Activated naive CD4-positive, alpha-beta T cell treated with anti-CD3 and anti-CD28 coated beads, Interleukin-2, amount 50 U/mL, for 72 hours (primary cell): ENCODE data around the gene MRGPRX2. TPM values are rescaled to one million over a fixed set of nuclear protein-coding genes. Genes with fewer than 3 reads are reported as not detected.
A peak's percentile ranks its signal among the peaks of the same experiment; 100 is the strongest.

Experiments
- ATAC-seq, 2 donors: fragments of 150-1000 bp; cut with Tn5 transposase; 2 replicates each; pipeline ENCODE4 v1.10.0; 2021; ENCODE audit warnings: mild to moderate bottlenecking in 2 of 2, moderate library complexity in 2 of 2
- DNase-seq, 2 donors: peaks; one replicate each; pipeline ENCODE4 v3.0.0; 2021 to 2022; ENCODE audit warnings: low spot score in 2 of 2
- H3K27ac Mint-ChIP-seq, 2 donors: one replicate each; pipeline ENCODE4 v1.8.0; 2022; ENCODE audit warnings: mild to moderate bottlenecking in 2 of 2, mixed read lengths in 2 of 2
- H3K36me3 Mint-ChIP-seq, 2 donors: one replicate each; pipeline ENCODE4 v1.8.0; 2022; ENCODE audit warnings: mixed read lengths in 2 of 2
- H3K9me3 Mint-ChIP-seq, 2 donors: one replicate each; pipeline ENCODE4 v1.8.0; 2022; ENCODE audit warnings: mixed read lengths in 2 of 2
- total RNA-seq, 2 donors: library from RNA; stranded (reverse); gene quantifications; one replicate each; pipeline ENCODE4 v1.2.3, GENCODE V29; 2022

Gene MRGPRX2
- total RNA-seq, 2 donors from 2014 or later: 0.86 TPM; not detected in 1

DNA sequence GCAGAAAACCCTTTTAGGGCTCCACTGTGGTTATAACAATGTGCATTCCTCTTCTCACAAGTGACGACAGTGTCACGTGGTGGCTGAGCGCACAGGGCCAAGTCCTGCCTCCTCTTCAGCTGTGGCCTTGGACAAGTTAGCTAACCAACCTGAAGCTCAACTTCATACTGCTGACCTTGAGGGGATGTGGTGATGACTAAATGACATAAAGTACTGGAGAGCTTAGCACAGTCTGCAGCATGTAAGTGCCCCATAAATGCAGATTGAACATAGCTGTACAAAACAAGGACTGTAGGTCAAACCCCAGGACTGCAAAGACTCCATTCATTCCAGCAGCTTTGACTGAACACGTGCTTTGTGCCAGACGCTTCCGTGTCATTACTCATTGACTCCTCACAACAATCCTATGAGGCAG lies 20.1 kb upstream of the MRGPRX2 start:
- Mint-ChIP-seq H3K27ac (no peak overlapping the region), H3K36me3 (no peaks in the 10 kb centered on the region), H3K9me3 (no peaks in the 10 kb centered on the region)
- no peak for ATAC-seq
- DNase-seq: no peak

DNA sequence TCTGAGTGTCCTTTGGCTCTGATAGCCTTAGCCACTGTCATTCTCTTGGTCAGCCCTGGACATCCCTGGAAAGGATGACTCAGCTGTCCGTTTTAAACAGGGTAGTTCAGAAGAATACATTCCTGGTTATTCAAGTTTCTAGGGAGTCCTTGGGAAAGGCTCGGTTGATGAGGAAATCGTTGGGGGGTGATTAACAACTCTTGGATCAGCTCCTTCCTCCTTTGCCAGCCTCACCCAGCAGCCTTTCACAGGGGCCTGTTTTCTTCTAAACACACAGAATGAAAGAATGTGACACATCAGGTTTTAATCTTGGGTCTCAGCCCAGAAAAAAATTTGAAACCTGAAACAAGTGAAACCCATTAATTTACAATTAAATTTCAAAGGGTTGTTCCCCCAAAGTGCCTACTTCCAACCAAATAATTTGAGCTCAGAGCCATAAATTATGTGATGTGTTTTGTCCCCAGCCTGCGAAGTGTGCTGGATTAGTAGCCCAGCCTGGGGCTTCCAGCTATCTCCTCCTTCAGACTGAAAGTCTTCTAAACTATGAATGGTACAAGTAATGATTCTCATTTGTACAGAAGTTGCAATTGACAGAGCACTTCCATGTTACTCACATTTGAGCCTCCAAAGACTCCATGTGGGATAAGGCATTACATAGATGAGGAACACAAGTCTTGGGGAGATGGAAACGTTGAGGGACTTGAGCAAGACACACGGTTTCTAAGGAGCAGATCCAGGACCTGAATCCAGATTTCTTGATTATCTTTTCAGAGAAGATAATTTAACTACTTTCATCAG lies 19.3 kb upstream of the MRGPRX2 start:
- no peak overlapping the region for H3K27ac Mint-ChIP-seq
- DNase-seq: no peak
- no peak for ATAC-seq
- no peaks in the 10 kb centered on the region for H3K36me3 Mint-ChIP-seq
- no peaks in the 10 kb centered on the region for H3K9me3 Mint-ChIP-seq

DNA sequence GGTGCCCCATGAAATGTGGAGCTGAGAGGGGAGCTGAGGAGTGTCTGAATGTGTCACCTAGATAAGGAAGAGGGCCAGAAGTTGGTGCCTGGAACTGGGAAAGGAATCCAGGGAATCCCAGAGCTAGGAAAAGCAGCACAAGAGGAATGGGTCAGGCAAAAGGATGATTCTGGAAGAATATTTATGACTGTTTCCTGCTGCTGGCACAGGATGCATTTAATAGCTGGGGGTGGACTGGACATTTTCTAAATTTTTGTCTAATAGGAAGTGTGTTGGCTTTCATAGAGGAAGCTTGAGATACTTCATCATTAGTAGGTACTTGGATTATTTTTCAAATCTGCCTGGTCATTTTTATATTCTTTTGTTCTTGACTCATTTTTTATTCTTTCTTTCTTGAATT lies 17.4 kb upstream of the MRGPRX2 start:
- no peak overlapping the region for H3K27ac Mint-ChIP-seq
- H3K9me3 Mint-ChIP-seq: no peaks in the 10 kb centered on the region
- no peak for DNase-seq
- no peak for ATAC-seq
- H3K36me3 Mint-ChIP-seq: no peaks in the 10 kb centered on the region

DNA sequence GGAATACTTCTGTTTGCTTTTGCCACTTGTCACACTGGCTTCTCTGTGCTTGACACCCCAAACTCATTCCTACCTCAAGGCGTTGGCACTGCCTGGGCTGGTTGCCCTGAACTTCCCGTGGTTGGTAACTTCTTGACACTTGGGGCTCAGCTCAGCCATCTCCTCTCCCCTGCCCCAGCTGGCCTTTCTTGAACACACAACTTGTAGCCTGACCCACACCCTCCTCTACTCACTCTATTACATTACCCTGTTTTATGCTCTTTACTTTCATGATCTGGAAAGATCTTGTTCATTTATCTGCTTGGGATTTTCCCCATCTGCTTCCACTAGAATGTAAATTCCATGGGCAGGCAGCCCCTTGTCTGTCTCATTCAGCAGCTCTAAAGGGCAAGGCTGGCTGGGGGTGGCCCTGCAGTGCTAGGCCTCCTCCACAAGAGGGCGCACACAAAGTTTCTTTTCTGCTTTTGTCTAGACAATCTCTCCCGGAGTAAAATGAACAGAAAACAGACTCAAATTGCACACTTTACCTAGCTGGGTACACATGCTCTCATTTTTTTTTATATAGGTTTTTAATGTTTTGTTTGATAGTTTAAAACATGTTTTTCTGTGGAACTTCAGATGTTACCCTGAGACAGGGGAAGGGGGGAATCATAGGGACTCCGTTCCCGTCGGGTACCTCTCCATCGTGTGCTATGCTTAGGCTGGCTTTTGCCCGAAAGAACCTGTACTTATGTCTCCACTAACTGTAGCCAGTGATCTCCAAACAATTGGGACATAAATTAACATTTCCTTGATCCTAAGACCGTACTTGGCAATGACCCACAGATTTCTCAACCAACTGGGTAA lies 16.4 kb upstream of the MRGPRX2 start:
- ATAC-seq (peak; percentile 75 to 88), DNase-seq (peak; percentile 71 to 74)
- no peaks in the 10 kb centered on the region for H3K9me3 Mint-ChIP-seq
- H3K27ac Mint-ChIP-seq: no peak overlapping the region
- no peaks in the 10 kb centered on the region for H3K36me3 Mint-ChIP-seq

DNA sequence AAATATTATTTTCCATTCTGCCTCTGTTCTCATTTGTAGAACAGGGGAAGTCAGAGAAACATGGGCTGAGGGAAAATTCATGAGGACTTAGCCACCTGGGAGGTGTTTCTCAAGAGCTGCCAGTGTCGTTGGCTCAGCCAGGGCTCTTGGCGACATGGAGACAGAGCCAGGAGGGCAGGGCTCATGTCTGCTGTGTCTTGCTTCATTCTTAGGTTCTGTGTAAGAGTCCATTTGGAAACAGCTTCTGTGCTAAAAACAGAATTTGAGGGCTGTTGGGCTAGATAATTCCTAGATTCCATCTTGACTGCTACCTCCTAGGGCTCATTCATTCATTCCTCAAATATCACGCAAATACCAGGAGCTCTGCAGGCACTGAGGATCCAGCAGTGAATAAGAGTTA lies 15.1 kb upstream of the MRGPRX2 start:
- ATAC-seq (no peak), DNase-seq (no peak)
- no peaks in the 10 kb centered on the region for H3K36me3 Mint-ChIP-seq
- H3K9me3 Mint-ChIP-seq: no peaks in the 10 kb centered on the region
- H3K27ac Mint-ChIP-seq: no peak overlapping the region

DNA sequence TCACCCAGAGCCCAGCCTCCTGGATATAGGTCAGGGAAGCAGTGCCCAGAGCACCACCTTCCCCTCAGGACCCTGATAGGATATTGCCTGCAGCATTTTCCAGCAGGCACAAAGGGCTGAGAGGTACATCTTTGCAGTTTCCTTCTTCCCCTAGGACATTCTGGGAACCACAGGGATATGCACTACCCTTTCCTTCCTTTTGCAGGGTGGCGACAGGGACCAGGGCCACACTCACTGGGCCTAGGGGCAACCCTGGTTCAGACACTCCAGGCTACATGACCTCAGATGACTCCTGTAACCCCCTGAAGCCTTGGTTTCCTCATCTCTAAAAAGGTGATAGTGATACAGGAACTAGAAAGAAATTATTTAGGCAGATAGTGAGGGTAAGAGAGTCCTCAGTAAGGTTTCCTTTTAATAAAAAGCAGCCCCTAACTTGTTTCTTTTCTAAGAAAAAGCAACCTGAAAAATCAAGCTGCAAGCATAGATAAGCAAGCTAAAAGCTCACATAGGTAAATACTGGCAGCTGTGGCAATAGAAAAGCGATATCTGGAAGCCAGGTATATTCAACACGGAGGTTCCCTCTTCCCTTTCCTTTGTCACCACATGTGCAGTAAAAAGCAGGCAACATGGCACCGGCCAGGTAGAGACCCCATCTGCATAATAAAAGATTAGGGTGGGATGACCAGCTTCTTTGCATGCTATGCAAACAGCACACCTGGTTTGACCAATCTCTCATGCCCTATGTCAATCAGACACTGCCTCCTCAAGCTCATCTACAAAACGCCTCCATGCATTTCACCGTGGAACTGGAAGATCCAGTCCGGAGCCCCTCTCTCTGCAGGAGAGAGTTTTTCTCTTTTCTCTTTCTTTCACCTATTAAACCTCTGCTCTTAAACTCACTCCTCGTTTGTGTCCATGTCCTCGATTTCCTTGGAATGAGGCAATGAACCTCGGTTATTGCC lies 13.2 kb upstream of the MRGPRX2 start:
- peaks cover 0 to 9% of the 10 kb centered on the region in 2 donors for H3K36me3 Mint-ChIP-seq
- H3K27ac Mint-ChIP-seq: peak overlapping the region in 1 of 2 donors; percentile 44
- ATAC-seq (no peak), DNase-seq (no peak)
- no peaks in the 10 kb centered on the region for H3K9me3 Mint-ChIP-seq

DNA sequence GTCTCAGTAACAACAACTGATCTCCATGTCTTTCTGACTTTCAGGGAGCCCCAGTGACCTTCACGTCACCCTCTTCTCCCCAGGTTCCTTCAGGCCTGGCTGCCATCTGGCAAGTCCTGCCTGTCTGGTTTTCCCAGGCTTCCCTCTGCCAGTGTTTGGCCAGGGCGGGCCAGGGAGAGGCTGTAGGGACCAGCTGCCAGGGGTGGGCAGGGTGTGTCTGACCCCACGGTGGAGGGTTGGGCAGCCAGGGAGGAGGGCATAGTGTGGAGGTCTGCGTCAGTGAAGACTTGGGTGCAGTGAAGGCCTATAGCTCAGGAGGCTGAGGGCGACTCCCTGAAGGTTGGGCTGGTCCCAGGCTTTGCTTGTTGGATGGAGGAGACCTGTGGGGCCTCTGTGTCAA lies 11.9 kb upstream of the MRGPRX2 start:
- no peak for ATAC-seq

DNA sequence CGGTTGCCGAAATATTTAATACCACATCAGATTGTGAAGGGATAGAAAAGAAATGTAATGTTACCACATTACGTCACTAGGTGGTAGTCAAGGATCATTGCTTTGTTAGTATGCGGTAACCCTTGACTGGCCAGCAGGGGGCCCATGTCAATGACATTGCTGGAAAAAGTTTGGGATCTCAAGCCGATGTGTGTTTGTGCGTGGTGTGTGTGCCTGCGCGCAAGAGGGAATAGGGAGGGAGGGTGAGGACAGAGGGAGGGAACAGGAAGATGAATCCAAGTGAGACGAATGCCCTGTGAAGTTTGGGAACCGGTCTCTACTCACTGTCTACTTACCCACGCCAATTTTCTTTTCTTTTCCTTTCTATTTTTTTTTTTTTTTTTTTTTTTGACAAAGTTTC lies 10.7 kb upstream of the MRGPRX2 start:
- H3K9me3 Mint-ChIP-seq: no peaks in the 10 kb centered on the region
- no peak overlapping the region for H3K27ac Mint-ChIP-seq
- peak; percentile 90 to 92 for ATAC-seq

More for the DNA sequence above, 11.9 kb upstream of the MRGPRX2 start:
- Mint-ChIP-seq H3K36me3 (peaks cover 0 to 13% of the 10 kb centered on the region in 2 donors), H3K27ac (no peak overlapping the region), H3K9me3 (no peaks in the 10 kb centered on the region)
- DNase-seq: no peak

DNA sequence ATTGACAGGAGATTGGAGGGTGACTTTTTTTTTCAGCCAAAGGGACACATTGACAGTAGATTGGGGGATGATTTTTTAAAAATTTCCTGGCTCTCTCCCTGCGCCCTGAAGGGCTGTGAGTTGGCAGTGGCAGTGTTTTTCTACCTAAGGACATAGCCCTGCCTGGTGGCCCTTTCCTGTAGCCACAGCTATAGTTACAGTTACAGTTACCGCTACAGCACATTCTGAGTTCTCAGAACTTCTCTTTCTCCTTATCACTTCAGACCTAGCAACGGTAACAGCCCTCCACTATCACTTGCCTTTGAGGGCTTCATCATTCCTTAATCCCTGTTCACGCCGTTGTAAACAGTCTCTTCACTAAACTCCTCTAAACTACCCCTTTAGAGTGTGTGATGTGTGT lies 684 bp downstream of the MRGPRX2 start:
- ATAC-seq: peak in 1 of 2 donors; percentile 12
- H3K36me3 Mint-ChIP-seq: no peaks in the 10 kb centered on the region
- DNase-seq: no peak
- H3K9me3 Mint-ChIP-seq: no peaks in the 10 kb centered on the region
- H3K27ac Mint-ChIP-seq: no peak overlapping the region

More for the DNA sequence above, 10.7 kb upstream of the MRGPRX2 start:
- H3K36me3 Mint-ChIP-seq: peaks cover 0 to 13% of the 10 kb centered on the region in 2 donors
- DNase-seq: peak in 1 of 2 donors; percentile 57

DNA sequence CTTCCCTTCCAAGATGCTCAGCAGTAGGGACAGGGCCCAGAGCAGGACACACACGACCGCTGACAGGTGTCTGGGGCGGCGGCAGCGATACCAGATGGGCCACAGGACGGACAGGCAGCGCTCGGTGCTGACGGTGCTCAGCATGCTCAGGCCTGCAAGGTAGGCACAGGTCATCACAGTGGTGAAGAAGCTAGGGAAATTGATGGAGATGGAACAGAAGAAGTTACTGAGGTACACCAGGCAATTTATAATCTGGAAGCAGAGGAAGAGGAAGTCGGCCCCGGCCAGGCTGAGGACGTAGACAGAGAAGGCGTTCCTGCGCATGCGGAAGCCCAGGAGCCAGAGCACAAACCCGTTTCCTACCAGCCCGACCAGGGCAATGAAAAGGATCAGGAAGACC lies 4.6 kb downstream of the MRGPRX2 start:
- no peak for ATAC-seq
- H3K9me3 Mint-ChIP-seq: peaks cover 0 to 11% of the 10 kb centered on the region in 2 donors

DNA sequence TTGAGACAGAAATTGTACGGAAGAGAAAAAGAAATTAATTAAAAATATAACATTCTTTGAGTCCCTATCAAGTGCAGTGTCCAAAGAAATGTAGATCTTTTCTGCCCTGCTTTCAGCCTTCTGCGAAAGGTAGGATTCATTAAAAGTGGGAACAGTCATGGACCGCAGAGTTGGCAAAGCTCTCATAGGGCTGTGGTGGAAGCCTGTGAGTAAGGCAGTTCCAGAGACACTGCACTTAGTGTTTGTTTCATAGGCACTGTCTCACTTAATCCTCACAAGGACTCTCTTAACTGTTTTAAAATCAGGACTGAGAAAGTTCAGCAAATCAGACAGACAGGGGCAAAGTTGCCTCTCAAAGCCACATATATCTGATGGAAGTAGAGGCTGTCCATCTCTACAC lies 5.5 kb downstream of the MRGPRX2 start:
- peaks cover 0 to 11% of the 10 kb centered on the region in 2 donors for H3K9me3 Mint-ChIP-seq
- ATAC-seq (no peak), DNase-seq (no peak)
- H3K27ac Mint-ChIP-seq: no peak overlapping the region
- no peaks in the 10 kb centered on the region for H3K36me3 Mint-ChIP-seq

More for the DNA sequence above, 4.6 kb downstream of the MRGPRX2 start:
- peak overlapping the region in 1 of 2 donors; percentile 12 for H3K27ac Mint-ChIP-seq
- no peaks in the 10 kb centered on the region for H3K36me3 Mint-ChIP-seq
- DNase-seq: no peak

DNA sequence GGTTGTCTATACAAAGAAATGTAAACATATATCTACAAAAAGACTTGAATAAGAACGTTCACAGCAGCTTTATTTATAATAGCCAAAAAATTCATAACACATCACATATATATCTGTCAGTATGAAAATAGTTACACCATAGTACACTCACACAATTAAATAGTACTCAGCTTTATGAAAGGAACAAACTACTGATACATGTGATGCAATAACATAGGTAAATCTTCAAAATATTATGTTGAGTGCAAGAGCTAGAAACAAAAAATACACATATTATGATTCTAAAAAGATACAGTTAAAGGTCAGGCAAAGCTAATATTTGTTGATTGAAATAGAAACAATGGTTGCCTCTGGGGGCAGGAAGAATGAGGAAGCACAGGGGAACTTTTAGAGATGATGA lies 6.6 kb downstream of the MRGPRX2 start:
- DNase-seq: no peak
- peaks cover 0 to 11% of the 10 kb centered on the region in 2 donors for H3K9me3 Mint-ChIP-seq
- no peak for ATAC-seq
- no peak overlapping the region for H3K27ac Mint-ChIP-seq
- no peaks in the 10 kb centered on the region for H3K36me3 Mint-ChIP-seq

DNA sequence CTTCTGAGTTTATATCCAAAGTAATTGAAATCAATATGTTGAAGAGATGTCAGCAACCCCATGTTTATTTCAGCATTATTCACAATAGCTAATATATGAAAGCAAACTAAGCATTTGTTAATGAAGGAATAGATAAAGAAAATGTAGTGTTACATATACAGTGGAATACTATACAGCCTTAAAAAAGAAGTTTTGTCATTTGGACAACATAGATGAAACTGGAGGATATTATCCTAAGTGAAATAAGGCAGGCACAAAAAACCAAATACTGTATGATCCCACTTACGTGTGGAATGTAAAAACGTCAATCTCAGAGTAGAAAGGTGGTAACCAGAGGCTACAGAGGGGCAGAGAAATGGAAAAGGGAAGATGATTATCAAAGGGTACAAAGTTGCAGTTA lies 10.2 kb downstream of the MRGPRX2 start:
- ATAC-seq: no peak
- DNase-seq: no peak
- Mint-ChIP-seq H3K36me3 (no peaks in the 10 kb centered on the region), H3K9me3 (peaks cover 0 to 11% of the 10 kb centered on the region in 2 donors), H3K27ac (no peak overlapping the region)

DNA sequence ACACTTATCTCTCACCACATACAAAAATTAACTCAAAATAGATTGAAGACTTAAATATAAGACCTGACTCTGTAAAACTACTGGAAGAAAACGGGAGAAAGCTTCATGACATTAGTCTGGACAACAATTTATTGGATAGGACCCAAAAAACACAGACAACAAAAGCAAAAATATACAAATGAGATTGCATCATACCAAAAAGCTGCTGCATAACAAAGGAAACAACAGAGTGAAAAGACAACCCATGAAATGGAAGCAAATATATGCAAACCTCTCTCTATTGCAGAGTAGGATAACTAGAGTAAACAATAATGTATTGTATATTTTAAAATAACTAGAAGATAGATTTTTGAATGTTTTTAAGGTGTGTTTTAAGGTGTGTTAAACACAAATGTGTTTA lies 11.2 kb downstream of the MRGPRX2 start:
- ATAC-seq (no peak), DNase-seq (no peak)
- H3K27ac Mint-ChIP-seq: no peak overlapping the region
- no peaks in the 10 kb centered on the region for H3K36me3 Mint-ChIP-seq
- peaks cover 0 to 11% of the 10 kb centered on the region in 2 donors for H3K9me3 Mint-ChIP-seq

DNA sequence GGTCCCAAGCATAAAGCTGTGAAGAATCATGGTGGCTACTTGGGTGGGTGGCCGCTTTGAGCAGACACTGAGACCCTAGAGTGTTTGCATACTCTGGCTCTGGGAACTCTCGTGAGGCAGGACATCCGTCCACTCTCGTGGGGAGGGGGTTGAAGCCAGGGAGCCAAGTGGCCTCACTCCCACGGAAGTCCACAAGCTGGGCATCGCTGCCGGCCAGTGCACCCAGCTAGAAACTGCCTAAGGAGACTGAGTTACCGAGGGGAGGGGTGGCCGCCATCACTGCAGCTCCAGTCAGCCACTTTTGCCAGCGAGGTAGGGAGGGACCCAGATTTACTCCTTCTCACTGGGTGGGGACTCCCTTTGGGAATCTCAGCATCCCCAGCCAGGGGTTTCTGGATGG lies 20.5 kb downstream of the MRGPRX2 start:
- Mint-ChIP-seq H3K9me3 (peaks cover 6 to 20% of the 10 kb centered on the region in 2 donors), H3K36me3 (peaks cover 0 to 14% of the 10 kb centered on the region in 2 donors)

DNA sequence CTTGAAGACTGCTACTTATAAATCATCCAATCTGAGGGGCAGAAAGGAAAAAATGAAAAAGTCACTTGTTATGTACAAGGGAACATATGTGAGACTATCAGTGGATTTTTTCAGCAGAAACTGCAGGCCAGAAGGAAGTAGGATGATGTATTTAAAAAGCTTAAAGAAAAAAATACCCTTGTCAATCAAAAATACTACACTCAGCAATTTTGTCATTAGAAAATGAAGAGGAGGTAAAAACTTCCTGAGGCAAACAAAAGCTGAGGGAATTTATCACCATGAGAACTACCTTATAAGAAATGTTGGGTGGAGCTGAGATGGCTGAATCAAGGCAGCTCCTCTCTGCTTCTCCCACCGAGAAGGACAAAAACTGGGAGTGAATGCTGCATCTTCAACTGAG lies 21.1 kb downstream of the MRGPRX2 start:
- peaks cover 6 to 20% of the 10 kb centered on the region in 2 donors for H3K9me3 Mint-ChIP-seq
- ATAC-seq (no peak), DNase-seq (no peak)
- no peak overlapping the region for H3K27ac Mint-ChIP-seq
- peaks cover 0 to 14% of the 10 kb centered on the region in 2 donors for H3K36me3 Mint-ChIP-seq

More for the DNA sequence above, 20.5 kb downstream of the MRGPRX2 start:
- ATAC-seq (no peak), DNase-seq (no peak)
- no peak overlapping the region for H3K27ac Mint-ChIP-seq
